Progenitor cell of endocrine pancreas (in vitro differentiated cells): ENCODE measurements around the gene GAB2. TPM values are rescaled to one million over a fixed set of nuclear protein-coding genes. Genes with fewer than 3 reads are reported as not detected.
A peak's percentile ranks its signal among the peaks of the same experiment; 100 is the strongest.

Experiments
- DNase-seq: peaks from one replicate; pipeline ENCODE4 v3.0.0; 2021; ENCODE audit warnings: low spot score; ENCODE audit not compliant: unreplicated experiment
- H3K27ac Mint-ChIP-seq: 2 replicates; pipeline ENCODE4 v1.8.0; 2021; ENCODE audit warnings: mild to moderate bottlenecking, moderate library complexity, mixed read lengths
- H3K27me3 Mint-ChIP-seq: 2 replicates; pipeline ENCODE4 v1.8.0; 2021; ENCODE audit warnings: mixed read lengths
- H3K36me3 Mint-ChIP-seq: 2 replicates; pipeline ENCODE4 v1.8.0; 2022; ENCODE audit warnings: mixed read lengths; ENCODE audit not compliant: insufficient read depth
- H3K4me1 Mint-ChIP-seq: 2 replicates; pipeline ENCODE4 v1.8.0; 2021; ENCODE audit warnings: low read depth, mixed read lengths
- H3K4me3 Mint-ChIP-seq: 2 replicates; pipeline ENCODE4 v1.8.0; 2021; ENCODE audit warnings: low read depth, mild to moderate bottlenecking, moderate library complexity, mixed read lengths
- H3K9me3 Mint-ChIP-seq: 2 replicates; pipeline ENCODE4 v1.8.0; 2021; ENCODE audit warnings: low read depth, mixed read lengths
- total RNA-seq: library from RNA; stranded (reverse); gene quantifications from 2 replicates; pipeline ENCODE4 v1.2.1, GENCODE V29; 2021
- TF ChIP-seq, protein P1 (sequence below): fragments of 200-600 bp; sonication (generic); IDR thresholded peaks from one replicate; pipeline ENCODE4 v1.5.0; 2021; ENCODE audit warnings: antibody characterized with exemption, mild to moderate bottlenecking; ENCODE audit not compliant: unreplicated experiment

The GAB2 gene
- total RNA-seq, 1 donor from 2014 or later, result 37.6 TPM

- H3K4me3 Mint-ChIP-seq, result no peak overlapping the region
- TF ChIP-seq, protein P1, sequence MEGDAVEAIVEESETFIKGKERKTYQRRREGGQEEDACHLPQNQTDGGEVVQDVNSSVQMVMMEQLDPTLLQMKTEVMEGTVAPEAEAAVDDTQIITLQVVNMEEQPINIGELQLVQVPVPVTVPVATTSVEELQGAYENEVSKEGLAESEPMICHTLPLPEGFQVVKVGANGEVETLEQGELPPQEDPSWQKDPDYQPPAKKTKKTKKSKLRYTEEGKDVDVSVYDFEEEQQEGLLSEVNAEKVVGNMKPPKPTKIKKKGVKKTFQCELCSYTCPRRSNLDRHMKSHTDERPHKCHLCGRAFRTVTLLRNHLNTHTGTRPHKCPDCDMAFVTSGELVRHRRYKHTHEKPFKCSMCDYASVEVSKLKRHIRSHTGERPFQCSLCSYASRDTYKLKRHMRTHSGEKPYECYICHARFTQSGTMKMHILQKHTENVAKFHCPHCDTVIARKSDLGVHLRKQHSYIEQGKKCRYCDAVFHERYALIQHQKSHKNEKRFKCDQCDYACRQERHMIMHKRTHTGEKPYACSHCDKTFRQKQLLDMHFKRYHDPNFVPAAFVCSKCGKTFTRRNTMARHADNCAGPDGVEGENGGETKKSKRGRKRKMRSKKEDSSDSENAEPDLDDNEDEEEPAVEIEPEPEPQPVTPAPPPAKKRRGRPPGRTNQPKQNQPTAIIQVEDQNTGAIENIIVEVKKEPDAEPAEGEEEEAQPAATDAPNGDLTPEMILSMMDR, result no peak
- no peaks in the 10 kb centered on the region for H3K27me3 Mint-ChIP-seq
- peaks cover 27% of the 10 kb centered on the region for H3K9me3 Mint-ChIP-seq
- H3K4me1 Mint-ChIP-seq, result peaks cover 18% of the 10 kb centered on the region
- no peak for DNase-seq
- H3K27ac Mint-ChIP-seq, result no peak overlapping the region
- peaks cover 27% of the 10 kb centered on the region for H3K36me3 Mint-ChIP-seq
Measured at GRCh38 chr11:78384231-78384630, 33.4 kb downstream of the GAB2 start.

DNA sequence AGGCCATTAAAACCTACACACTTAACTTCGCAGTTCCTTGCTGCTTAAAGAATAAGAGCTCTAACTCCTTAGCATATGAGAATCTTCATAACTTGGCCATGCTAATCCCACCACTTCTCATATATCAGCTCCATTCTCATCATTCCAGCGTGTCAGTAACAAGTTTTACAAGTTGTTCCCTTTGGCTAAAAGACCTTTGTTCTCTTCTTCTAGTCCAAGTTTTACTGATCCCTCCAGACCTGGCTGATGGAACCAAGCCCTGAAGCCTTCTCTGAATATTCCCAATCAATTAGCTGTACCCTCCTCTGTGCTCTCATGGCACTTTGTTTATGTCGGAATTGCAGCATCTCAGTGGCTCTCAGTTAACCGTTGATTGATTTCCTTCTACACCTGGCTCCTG lies 35.8 kb downstream of the GAB2 start:
- TF ChIP-seq, protein P1, result no peak
- H3K4me3 Mint-ChIP-seq, result no peak overlapping the region
- H3K27me3 Mint-ChIP-seq, result no peaks in the 10 kb centered on the region
- peaks cover 28% of the 10 kb centered on the region for H3K4me1 Mint-ChIP-seq
- peak overlapping the region; percentile 26 for H3K27ac Mint-ChIP-seq
- H3K36me3 Mint-ChIP-seq, result peaks cover 29% of the 10 kb centered on the region
- peaks cover 29% of the 10 kb centered on the region for H3K9me3 Mint-ChIP-seq
- no peak for DNase-seq

GRCh38 chr11:78380615-78381051 lies 37.0 kb downstream of the GAB2 start:
- Mint-ChIP-seq H3K27ac (no peak overlapping the region), H3K9me3 (peaks cover 21% of the 10 kb centered on the region), H3K4me1 (peaks cover 28% of the 10 kb centered on the region), H3K27me3 (no peaks in the 10 kb centered on the region), H3K4me3 (no peak overlapping the region), H3K36me3 (peaks cover 22% of the 10 kb centered on the region)
- no peak for DNase-seq
- TF ChIP-seq, protein P1, result no peak

- Mint-ChIP-seq H3K27me3 (no peaks in the 10 kb centered on the region), H3K36me3 (peaks cover 9% of the 10 kb centered on the region), H3K4me3 (no peak overlapping the region), H3K9me3 (peaks cover 8% of the 10 kb centered on the region), H3K4me1 (peaks cover 28% of the 10 kb centered on the region), H3K27ac (no peak overlapping the region)
- TF ChIP-seq, protein P1, result no peak
- no peak for DNase-seq
Measured at GRCh38 chr11:78379039-78379670, 38.5 kb downstream of the GAB2 start.

DNA sequence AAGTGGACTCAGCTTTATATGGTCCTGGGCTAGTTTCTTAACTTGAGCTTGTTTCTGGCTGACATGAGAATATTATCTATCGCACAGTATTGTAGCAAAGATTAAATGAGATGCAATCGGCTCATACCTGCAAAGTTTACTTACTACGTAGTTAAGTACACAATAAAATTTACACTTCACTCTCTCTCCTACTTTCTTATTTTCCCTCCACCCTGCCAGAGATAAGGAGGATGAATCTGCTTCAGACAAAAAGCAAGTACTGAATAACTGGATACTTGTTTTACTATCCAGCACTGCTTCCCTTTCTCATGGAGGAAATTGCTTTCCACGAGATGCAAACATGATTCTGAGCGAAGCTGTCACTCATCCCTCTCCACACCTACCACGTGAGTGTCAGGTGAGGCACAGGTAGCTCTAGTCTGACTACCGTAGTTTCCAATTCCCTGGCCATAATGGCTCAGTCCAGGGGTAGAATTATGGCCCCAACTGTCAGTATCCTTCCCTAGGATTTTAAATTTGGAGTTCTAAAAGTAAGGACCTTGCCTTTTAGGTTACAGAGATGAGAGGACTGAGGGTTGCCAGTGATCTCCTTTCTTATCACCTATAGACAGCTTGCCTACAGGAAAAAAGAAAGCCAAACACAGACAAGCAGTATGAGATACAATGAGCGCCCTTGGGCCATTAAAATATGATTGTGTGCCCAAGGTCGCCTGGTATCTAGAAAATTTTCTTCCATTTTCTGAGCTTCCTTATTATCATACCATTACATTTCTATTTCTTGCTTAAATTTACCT lies 39.8 kb downstream of the GAB2 start:
- Mint-ChIP-seq H3K4me3 (no peak overlapping the region), H3K27ac (peak overlapping the region; percentile 77), H3K27me3 (no peaks in the 10 kb centered on the region), H3K36me3 (peaks cover 4% of the 10 kb centered on the region), H3K4me1 (peaks cover 33% of the 10 kb centered on the region), H3K9me3 (peaks cover 5% of the 10 kb centered on the region)
- TF ChIP-seq, protein P1, result no peak
- no peak for DNase-seq
